Stimulated activated CD4-positive, alpha-beta T cell treated with anti-CD3 and anti-CD28 coated beads, Interleukin-4, amount 100 ng/mL, for 4 hours (primary cell): ENCODE measurements around the gene KCNMA1.
"Not testable (repeated sequence)": the region's sequence is repeated elsewhere in the genome, so short reads cannot be mapped to it uniquely, and the experiment has no call there.

ENCODE experiments used
- DNase-seq, 2 experiments: peaks; one replicate each; pipeline ENCODE4 v3.0.0-alpha.2; 2020

Gene KCNMA1

DNA sequence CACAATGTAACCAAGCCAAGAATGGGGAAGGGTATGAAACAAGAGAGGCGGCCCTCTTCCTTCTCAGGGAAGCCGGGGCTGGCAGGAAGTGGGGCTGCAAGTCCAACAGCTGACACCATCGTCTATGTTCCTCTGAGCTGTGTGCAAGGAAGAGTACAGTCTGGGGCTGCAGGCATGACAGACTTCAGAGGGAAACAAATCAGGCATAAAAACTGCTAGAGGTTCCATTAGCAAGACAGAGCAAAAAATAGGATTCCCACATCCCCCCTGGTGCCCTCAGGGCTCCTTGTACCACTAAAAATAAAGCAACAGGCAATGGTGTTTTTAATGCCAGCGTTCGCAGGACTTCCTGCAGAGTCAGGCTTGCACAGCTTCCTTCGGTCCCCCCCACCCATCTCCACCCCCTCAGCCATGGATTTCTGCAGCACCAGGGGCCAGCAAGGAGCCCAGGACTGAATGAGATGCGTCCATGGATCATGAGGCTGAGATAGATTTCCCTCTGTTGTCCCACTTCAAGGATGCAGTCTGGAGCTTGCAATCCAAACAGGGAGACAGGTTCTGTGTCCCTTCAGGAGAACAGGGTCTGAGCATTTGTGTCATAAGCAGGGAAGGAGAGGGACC lies 34.6 kb downstream of the KCNMA1 start:
- DNase-seq, result no peak

DNA sequence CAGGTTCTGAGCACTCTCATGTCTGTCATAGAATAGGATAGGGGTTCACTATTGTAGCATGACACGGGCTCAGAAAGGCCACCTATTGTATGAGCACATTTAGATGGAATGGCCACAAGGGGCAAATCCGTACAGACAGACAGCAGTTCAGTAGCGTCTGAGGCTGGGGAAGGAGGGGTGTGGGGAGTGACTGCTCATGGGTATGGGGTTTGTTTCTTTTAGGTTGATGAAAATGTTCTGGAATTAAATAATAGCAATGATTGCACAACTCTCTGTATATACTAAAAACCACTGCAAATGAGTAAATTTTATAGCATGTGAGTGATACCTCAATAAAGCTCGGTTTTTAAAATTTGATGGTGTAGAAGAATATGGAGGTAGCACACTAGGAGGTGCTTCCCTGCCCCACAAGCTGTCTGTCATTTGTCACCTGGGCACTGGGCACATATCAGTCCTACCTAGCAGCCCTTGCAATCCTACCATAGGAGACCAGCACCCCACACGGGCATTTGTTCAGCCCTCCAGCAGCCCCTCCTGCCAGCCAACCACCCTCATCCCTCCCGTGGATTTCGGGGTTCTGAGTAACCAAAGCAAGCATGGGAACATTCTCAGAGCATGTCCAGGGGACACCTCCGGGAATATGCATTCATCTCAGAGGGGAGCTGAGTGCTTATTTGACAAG lies 35.2 kb downstream of the KCNMA1 start:
- DNase-seq, result no peak

DNA sequence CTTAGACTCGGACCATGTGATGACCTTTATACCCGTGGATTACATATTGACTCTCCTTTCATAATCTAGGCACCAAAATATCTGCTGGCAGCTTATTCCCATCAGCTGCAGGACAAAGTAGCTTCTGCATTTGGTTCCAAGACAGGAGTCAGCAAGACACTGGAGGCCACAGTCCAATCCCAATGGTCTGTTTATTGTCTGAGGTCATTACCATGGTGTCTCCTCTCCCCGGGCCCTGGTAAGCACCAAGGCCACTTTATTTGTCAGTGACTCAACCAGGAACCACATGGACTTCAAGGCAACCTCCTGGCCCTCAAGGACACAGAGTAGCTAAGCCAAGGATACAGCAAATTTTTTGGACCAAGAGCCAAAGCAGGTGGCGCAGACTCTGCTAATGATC lies 36.1 kb downstream of the KCNMA1 start:
- no peak for DNase-seq

DNA sequence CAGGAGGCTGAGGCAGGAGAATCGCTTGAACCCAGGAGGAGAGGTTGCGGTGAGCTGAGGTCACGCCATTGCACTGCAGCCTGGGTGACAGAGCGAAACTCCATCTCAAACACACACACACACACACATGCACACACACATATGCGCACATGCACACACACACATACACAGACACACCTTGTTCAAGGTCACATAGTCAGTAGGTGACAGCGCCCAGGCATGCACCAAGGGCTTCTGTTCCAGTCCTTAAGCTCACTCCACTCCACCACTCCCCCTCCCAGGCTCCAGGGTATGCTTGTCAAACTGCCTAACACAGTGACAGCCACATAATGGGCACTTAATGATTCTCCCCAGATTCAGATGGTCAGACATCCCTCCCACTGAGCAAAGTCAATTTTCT lies 37.0 kb downstream of the KCNMA1 start:
- no peak for DNase-seq

DNA sequence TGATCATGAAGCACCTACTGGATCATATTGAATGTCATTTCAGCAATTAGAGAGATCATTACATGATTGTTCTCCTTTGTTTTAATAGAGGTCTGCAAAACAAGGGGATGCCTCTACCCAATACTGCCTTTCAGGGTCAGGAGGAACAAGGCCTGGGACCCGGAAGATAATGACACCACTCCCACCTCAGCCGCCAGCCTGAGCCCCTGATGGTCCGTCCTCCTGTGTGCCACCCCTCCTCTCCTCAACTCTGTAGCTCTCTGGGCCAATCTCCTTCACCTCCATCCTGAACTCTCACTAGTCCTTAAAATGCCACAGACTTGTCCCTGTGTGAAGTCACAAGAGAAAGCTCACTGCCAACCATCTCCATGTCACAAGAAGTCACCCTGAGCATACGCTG lies 38.0 kb downstream of the KCNMA1 start:
- DNase-seq, result no peak

DNA sequence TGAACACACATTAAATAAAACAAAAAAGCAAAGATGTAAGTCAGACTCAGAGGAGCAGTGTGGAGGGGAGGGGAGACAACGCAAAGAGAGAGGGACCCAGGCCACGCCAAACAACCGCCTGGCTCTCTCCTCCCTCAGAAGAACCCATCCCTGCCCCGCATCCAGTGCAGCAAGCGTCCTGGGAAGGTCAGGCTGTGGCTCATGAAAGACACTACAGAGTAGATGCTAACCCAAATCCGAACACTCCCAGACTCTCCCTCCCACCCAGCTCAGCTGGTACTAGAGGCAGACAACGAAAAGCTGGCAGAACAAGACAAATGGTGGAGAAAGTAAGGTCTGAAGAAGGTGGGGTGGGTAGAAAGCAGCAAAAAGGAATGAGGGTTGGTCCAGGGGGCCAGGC lies 39.0 kb downstream of the KCNMA1 start:
- DNase-seq, result no peak

DNA sequence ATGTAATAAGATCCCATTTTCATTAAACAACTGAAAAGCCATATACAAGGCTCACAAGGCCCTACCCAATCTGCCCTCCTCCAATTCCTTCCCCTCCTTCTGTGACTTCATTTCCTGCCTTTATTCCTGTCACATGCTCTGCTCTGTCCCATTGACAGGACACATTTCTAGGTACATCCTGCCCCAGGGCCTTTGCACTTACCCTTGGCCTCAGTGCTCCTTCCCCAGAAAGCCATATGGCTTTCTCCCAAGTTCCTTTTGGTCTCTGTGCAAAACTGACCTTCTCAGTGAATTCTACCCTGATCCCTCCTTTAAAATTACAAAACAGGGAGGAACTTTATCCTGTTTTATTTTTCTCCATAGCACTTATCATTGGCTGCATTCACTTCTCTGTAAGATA lies 40.0 kb downstream of the KCNMA1 start:
- no peak for DNase-seq

DNA sequence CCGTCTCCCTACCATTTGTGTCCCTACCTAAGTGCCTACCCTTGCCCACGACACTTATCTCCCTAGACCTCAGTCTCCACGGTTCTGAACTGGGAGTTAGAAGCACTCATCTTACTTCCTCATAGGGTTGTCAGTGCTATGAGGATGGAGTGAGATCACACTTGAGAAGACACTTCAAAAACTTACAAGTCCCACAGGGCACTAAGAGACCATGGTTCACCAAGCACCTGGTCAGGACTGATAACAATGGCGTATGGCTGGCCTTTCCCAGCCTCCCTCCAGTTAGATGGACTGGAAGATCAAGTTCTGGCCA lies 43.2 kb downstream of the KCNMA1 start:
- DNase-seq, result no peak

DNA sequence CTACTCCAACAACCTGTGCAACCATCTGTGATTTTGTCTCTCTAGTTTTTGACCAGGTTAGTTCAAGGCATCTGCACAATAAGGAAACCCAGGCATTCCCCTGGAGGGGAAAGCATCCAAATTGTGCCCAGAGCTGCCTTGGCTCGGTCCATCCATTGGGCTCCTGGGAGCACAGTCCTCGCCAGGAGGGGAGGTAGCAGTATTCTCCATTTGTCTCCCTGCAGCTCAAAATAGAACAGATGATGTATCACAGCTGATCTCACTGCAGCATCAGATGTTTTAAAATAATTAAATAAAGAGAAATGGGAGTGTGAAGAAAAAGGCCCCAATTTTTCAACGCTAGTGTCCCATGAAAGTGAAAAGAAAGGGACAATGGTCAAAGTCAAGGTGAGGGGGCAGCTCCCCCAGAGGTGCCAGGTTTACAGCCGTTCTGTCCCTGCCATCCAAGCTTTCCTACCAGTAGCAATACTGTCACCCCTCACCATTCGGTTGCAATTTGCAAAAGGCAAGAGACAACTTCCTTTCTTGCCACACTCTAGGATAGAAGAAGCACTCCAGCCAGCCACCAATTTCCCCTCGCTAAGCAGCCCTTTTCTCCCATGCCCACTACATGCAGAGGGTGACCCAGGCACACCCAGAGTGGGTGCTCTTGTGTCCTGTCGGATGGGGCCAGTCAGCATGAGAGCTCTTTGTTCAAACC lies 43.7 kb downstream of the KCNMA1 start:
- no peak for DNase-seq

DNA sequence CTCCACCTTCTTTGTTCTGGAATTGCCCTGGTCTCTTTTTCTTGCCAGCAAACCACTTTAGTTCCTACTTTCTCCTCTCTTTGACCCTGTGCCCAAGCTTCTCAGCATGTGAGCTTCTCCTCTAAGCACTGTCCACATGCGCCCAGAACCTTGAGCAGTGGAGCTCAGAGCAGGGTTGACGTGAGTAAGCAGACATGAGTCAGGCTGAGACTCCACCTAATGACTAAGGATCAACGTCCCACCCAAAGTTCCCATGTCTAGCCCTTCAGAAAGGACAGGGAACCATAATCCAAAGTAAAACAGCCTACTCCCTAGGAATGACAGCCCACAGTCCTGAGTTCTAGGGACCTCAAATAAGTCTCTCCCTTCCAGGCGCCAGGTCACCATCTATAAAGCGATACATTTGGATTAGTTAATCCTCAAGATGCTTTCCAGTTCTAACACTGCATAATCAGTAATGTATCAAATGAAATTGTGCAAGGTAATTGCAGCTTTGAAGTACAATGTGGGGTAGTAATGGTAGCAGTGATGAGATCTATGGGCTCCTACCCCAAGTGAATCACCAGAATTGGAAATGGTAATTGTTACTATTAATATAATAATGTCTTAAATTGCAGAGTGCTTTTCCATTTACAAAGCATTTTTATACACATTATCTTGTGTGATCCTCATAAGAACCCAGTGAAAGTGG lies 44.5 kb downstream of the KCNMA1 start:
- no peak for DNase-seq

DNA sequence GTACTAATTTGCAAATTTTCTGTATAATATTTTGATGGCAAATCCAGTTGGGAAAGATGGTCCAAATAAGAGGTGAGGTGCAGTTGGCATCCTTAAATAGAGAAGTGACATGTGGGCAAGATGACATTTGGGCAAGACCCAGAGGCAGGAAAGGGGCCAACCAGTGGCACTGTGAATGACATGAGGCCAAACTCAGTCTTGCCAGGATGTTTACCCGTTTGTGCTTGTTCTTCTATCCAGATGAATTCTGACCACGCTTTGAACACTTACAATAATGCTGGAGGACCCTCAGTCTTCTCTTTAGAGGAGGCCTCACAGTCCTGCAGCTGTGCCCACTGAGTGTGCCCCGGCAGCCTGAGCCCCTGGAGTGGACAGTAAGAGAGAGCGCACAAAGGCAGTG lies 45.1 kb downstream of the KCNMA1 start:
- no peak for DNase-seq

DNA sequence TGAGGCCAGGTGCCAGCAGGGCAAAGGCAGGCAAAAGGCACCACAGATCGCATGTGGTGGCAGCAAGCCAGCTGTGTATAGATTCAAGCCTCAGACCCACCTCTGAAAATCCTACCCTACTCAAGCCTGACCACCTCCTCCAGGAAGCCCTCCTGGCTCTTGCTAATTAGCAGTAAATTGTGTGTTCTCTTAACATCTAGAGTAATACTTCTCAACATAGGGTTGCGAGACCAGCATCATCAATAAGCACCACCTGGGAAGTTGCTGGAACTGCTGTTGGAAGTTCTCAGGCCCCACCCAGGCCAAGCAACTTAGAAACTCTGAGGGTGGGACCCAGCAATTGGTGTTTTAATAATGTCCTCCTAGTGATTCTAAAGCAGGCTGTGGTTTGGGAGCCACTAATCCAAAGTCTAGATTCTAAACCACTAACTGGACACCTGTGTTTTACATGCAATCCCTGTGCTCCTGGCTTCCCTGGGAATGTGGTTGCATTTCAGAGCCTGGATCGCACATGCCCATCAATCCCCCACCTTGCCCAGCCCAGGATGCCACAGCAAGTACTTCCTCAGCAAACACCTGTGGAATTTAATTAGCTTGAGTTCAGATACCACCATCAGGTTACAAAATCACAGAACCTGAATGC lies 46.2 kb downstream of the KCNMA1 start:
- no peak for DNase-seq

DNA sequence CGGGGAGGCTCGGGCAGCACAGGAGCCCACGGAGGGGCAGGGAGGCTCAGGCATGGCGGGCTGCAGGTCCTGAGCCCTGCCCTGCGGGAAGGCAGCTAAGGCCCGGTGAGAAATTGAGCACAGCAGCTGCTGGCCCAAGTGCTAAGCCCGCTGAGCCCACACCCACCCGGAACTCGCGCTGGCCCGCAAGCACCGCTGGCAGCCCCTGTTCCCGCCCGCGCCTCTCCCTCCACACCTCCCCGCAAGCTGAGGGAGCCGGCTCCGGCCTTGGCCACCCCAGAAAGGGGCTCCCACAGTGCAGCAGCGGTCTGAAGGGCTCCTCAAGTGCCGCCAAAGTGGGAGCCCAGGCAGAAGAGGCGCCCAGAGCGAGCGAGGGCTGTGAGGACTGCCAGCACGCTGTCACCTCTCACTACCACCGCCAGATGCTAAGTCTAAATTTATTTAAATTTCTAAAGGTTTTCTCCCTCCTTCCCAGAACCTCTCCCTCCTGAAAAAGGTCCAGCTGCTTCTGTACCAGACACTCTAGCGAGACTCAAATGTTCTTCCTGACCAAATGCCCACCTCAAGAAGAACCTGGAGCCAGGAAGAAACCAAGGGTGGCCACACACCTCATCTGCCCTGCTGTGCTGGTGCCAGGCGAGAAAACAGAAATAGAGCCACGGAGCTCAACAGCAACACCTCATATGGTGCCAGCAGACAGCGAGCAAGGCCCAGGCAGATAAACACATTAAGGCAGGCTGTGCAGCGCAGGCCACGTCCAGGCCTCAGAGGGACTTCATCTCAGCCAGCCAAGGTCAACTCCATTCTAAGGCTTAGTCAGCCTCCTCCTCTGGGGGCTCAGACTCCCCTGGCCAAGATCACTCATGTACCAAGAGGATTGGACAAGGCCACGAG lies 47.0 kb downstream of the KCNMA1 start:
- no peak for DNase-seq

DNA sequence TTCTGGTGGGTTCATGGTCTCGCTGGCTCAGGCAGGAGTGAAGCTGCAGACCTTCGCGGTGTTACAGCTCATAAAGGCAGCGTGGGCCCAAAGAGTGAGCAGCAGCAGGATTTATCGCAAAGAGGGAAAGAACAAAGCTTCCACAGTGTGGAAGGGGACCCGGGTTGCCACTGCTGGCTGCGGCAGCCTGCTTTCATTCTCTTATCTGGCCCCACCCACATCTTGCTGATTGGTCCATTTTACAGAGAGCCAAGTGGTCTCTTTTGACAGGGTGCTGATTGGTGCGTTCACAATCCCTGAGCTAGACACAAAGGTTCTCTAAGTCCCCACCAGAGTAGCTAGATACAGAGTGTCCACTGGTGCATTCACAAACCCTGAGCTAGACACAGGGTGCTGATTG lies 47.9 kb downstream of the KCNMA1 start:
- DNase-seq, result not testable (repeated sequence)

DNA sequence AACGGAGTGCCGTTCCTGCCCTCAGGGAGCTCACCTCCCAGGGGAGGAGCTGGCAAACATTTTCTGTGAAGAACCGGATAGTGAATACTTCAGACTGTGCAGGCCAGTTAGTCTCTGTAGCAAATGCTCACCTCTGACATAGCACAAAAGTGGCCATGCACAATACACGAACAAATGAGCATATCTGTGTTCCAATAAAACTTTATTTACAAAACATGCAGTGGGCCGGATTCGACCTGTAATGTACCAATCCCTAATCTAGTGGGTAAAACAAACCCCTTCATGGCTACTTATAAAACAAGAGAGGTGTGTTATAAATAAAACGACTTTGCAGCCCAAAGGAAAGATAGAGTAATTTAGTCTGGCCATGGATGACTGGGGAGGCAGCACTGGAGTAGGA lies 48.7 kb downstream of the KCNMA1 start:
- DNase-seq, result no peak

DNA sequence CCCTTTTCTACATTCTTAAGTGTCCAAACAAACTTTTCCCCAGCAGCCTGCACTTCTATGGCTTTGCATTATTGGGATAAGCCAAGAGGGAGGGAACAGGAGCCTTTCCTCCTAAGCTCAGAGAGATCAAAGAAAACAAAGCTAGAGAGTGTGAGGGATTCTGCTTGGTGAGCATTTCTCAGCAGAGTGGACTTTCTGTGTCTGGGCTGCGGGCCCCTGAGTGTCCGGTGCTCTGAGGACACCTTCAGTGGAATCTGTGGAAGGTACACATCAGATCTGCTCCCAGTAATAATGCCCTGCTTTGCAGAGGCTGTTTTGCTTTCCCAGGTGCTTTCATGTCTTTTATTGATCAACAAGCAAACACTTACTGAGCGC lies 50.2 kb downstream of the KCNMA1 start:
- DNase-seq, result no peak

DNA sequence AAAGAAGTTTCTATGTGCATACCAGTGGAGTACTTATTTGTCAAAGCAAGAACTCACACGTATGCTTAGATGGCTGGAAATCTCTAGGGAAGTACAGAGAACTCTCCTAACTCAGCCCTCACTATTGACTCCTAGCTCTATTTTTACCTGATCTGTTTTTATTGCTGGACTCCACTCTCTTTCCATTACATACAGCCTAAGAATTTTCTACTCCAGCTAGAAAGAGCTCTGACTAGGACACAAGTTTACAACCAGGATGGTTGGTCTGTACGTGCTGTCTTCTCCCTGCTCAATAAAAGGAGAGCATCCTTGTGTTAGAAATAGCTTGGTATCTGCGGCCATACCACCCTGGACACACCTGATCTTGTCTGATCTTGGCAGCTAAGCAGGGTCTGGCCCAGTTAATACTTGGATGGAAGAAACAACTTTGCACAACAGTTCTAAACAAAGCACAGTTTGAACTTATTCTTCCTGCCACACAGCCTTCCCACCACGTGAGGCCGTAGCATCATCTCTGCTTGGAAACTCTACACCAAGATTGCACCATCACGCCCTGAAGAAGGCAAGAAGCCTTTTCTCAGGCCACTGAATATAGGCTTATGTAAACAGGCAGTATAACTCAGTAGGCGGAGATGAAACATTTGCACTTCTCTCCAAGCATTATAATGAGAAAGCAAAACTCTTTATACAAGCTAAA lies 50.7 kb downstream of the KCNMA1 start:
- no peak for DNase-seq

DNA sequence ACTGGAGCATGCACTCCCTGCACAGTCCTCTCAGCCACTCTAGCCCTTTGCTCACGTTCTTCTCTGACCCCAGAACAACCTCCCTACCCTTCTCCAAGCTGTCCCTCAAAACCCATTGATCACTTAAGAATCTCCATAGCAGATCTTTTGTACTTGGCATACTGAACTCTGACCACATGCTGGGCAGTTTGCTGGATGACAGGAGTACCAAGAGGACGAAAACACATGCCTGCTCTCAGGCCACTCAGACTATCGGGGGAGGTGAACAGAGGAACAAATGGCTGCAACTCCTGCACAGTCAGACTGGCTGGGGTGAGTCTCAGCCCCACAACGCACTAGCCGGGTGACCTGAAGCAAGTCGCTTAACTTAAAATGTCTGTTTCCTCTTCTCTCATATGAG lies 52.7 kb downstream of the KCNMA1 start:
- no peak for DNase-seq

DNA sequence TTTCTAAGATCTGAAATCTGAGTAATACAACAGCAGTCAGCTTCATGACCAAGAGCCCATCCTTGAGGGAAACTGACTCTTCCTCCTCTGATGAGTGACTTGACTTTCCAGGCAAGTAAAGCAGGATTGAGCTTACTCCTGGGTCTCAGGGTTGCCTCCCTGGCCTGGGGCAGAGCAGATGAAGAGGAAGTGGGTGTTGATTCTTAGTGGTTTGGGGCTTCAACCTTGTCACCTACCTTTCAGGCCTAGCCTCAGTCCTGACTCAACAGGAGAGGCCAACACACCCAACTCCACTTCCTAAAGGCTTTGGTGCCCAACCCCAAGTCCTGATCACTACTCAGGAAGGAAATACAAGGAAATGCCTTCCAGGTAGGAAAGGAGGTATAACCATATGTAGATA lies 54.1 kb downstream of the KCNMA1 start:
- DNase-seq, result no peak

DNA sequence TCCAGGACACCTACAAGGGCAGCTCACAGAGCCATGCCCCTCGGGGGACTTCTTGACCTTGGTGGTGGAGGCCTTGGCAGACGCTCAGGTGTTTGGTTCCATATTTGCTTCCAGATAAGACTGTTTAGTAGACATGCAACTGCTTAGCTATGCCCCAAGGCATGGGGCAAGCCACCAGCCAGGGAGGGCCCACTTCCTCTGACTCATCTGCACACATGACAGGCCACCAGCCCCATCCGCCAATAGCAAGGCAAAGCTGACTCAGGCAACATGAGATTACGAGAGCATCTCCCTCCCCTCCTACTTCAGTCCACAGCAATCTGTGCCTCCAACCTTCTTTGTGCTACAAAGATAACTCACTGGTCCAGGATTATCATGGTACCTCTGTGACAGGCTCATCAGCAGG lies 54.9 kb downstream of the KCNMA1 start:
- no peak for DNase-seq

DNA sequence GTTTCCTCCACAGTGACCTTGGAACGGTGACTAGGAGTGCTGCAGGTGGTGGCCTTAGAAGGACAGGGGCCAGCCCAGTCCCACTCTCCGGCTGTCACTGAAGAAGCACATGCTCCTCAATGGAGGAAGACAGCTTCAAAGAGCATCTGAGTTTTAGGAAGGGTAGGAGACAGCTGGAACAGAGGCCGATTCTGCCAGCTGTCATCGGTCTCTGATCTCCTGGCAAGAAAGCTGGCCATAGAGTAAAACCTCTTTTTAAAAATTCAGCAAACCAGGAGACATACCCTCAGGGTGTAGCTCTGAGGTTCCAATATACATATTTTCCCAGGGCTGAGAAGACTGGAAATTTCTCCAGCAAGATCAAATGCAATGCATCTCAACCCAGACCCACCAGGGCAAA lies 55.9 kb downstream of the KCNMA1 start:
- no peak for DNase-seq

DNA sequence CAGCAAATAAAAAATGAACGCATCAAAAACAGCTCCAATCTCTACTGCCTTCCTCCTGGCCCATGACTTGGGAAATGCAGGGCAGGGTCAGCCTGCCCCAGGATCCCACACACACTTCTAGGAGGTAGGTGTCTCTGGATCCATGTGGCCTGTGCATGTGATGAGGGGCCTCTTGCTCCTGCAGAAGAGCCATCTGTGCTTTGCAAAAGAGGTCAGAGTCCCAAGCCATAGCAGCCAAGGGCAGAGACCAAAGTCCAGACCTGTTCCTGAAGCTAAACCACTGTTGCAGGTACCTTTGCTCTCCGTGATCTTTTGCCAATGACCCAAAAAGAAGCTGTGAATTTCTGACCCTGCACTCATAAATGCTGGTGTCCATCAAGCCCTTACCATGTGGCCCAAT lies 57.1 kb downstream of the KCNMA1 start:
- DNase-seq, result no peak
